H1 (cell line): ENCODE measurements around the gene TJP3. TPM values are rescaled to one million over a fixed set of nuclear protein-coding genes. Genes with fewer than 3 reads are reported as not detected.
A peak's percentile ranks its signal among the peaks of the same experiment; 100 is the strongest.

Experiments used
- CTCF ChIA-PET: fragments of 300-600 bp; sonication (Branson Sonifier 250); formaldehyde crosslinking; loops from one replicate; lab custom pipeline; 2021; ENCODE audit not compliant: partially characterized antibody; lab: Charles Lee
- POLR2A ChIA-PET: fragments of 300-600 bp; sonication (Branson Sonifier 250); formaldehyde crosslinking; loops from one replicate; lab custom pipeline; 2021; ENCODE audit warnings: inconsistent platforms; ENCODE audit not compliant: partially characterized antibody; lab: Charles Lee
- DNase-seq, 2 experiments: peaks; one replicate each; pipeline versions ENCODE4 v3.0.0 to v3.0.0-alpha.2; 2010 to 2022; ENCODE audit warnings: low spot score in 2 of 2, low read depth in 1 of 2, mixed read lengths in 1 of 2
- FAIRE-seq: peaks from 2 replicates; lab custom pipeline; 2011; peaks lifted over from hg19 to GRCh38; lab: Jason Lieb, UNC
- H2AFZ ChIP-seq: 2 replicates; pipeline ENCODE4 v1.8.1; 2012; ENCODE audit warnings: low read length, inconsistent platforms
- H2AK5ac ChIP-seq: 2 replicates; pipeline ENCODE4 v1.6.1; 2013; ENCODE audit warnings: low read depth, low read length
- H2BK120ac ChIP-seq: replicated peaks from 2 replicates; pipeline ENCODE3; 2013; ENCODE audit warnings: low read depth, low read length, inconsistent platforms
- H2BK12ac ChIP-seq: 2 replicates; pipeline ENCODE4 v1.6.1; 2013; ENCODE audit warnings: low read depth, low read length
- H2BK15ac ChIP-seq: 2 replicates; pipeline ENCODE4 v1.6.1; 2013; ENCODE audit warnings: low read length
- H2BK20ac ChIP-seq: 2 replicates; pipeline ENCODE4 v1.6.1; 2013; ENCODE audit warnings: low read length
- H2BK5ac ChIP-seq: 2 replicates; pipeline ENCODE4 v1.6.1; 2013; ENCODE audit warnings: low read depth, low read length
- H3K14ac ChIP-seq: 2 replicates; pipeline ENCODE4 v1.6.1; 2013; ENCODE audit warnings: inconsistent platforms; ENCODE audit not compliant: insufficient read length
- H3K18ac ChIP-seq: 2 replicates; pipeline ENCODE4 v1.6.1; 2013; ENCODE audit warnings: low read length; ENCODE audit errors: extremely low read depth
- H3K23ac ChIP-seq: 2 replicates; pipeline ENCODE4 v1.6.1; 2013; ENCODE audit warnings: inconsistent platforms; ENCODE audit not compliant: insufficient read length
- H3K23me2 ChIP-seq: 2 replicates; pipeline ENCODE4 v1.6.1; 2013; ENCODE audit warnings: low read depth, low read length
- H3K27ac ChIP-seq: 2 replicates; pipeline ENCODE4 v1.6.1; 2011; ENCODE audit warnings: low read depth, low read length, inconsistent platforms
- H3K27me3 ChIP-seq, 4 experiments: replicated peaks in 1 of 4; 1 replicate in 1 of 4; 2 replicates in 3 of 4; pipeline versions ENCODE4 v1.6.1 to v1.8.1; 2011 to 2013; ENCODE audit warnings: low read length in 3 of 4, mild to moderate bottlenecking in 3 of 4, inconsistent platforms in 2 of 4, mixed read lengths in 2 of 4, moderate library complexity in 1 of 4; ENCODE audit not compliant: control insufficient read depth in 3 of 4, insufficient read depth in 3 of 4; ENCODE audit errors: extremely low read depth in 1 of 4
- H3K36me3 ChIP-seq, 4 experiments: 2 replicates each; pipeline versions ENCODE4 v1.6.1 to v1.8.1; 2011 to 2013; ENCODE audit warnings: mild to moderate bottlenecking in 4 of 4, low read length in 3 of 4, moderate library complexity in 2 of 4, control low read depth in 1 of 4, inconsistent platforms in 1 of 4; ENCODE audit not compliant: insufficient read depth in 4 of 4, control insufficient read depth in 2 of 4
- H3K4ac ChIP-seq: replicated peaks from 2 replicates; pipeline ENCODE3; 2013; ENCODE audit warnings: low read length, low read depth, mixed read lengths, inconsistent platforms; ENCODE audit not compliant: insufficient read length
- H3K4me1 ChIP-seq, 4 experiments: replicated peaks in 1 of 4; 1 replicate in 1 of 4; 2 replicates in 3 of 4; pipeline versions ENCODE4 v1.6.1 to v1.8.1; 2011 to 2013; ENCODE audit warnings: low read length in 3 of 4, inconsistent platforms in 2 of 4, mixed read lengths in 1 of 4; ENCODE audit not compliant: insufficient read depth in 4 of 4, control insufficient read depth in 3 of 4
- H3K4me2 ChIP-seq, 2 experiments: 2 replicates each; pipeline versions ENCODE4 v1.6.1 to v1.8.1; 2011 to 2013; ENCODE audit warnings: low read depth in 2 of 2, low read length in 2 of 2, control low read depth in 1 of 2, inconsistent platforms in 1 of 2, mild to moderate bottlenecking in 1 of 2; ENCODE audit not compliant: insufficient read depth in 1 of 2
- H3K4me3 ChIP-seq, 4 experiments: fragments of 200-600, 300-600 bp in 1 of 4; sonication (generic), shearing (Covaris generic), sonication (Bioruptor Twin) in 1 of 4; 2 replicates each; pipeline versions ENCODE4 v1.5.1 to v1.8.1; 2011 to 2016; ENCODE audit warnings: low read length in 4 of 4, low read depth in 3 of 4, control low read depth in 2 of 4, inconsistent platforms in 2 of 4, mild to moderate bottlenecking in 2 of 4, mixed read lengths in 1 of 4, moderate library complexity in 1 of 4; ENCODE audit not compliant: insufficient read depth in 2 of 4; ENCODE audit errors: extremely low read depth in 1 of 4
- H3K56ac ChIP-seq: replicated peaks from 2 replicates; pipeline ENCODE3; 2013; ENCODE audit warnings: low read depth, mild to moderate bottlenecking, mixed read lengths, low read length, inconsistent platforms; ENCODE audit not compliant: insufficient read length
- H3K79me1 ChIP-seq: 2 replicates; pipeline ENCODE4 v1.6.1; 2013; ENCODE audit warnings: low read depth, low read length, control low read depth
- H3K79me2 ChIP-seq, 2 experiments: 2 replicates each; pipeline versions ENCODE4 v1.6.1 to v1.8.1; 2012 to 2013; ENCODE audit warnings: low read length in 2 of 2, mild to moderate bottlenecking in 2 of 2, inconsistent platforms in 1 of 2; ENCODE audit not compliant: insufficient read depth in 2 of 2, control insufficient read depth in 1 of 2
- H3K9ac ChIP-seq, 4 experiments: replicated peaks in 1 of 4; 1 replicate in 1 of 4; 2 replicates in 3 of 4; pipeline versions ENCODE4 v1.6.1 to v1.8.1; 2011 to 2013; ENCODE audit warnings: low read depth in 3 of 4, low read length in 3 of 4, control low read depth in 2 of 4, mild to moderate bottlenecking in 2 of 4, moderate library complexity in 2 of 4, inconsistent platforms in 1 of 4; ENCODE audit errors: extremely low read depth in 1 of 4
- H3K9me3 ChIP-seq, 2 experiments: 2 replicates each; pipeline versions ENCODE4 v1.6.1 to v1.8.1; 2012 to 2013; ENCODE audit warnings: mild to moderate bottlenecking in 2 of 2, moderate library complexity in 2 of 2, control low read depth in 1 of 2, inconsistent platforms in 1 of 2, low read depth in 1 of 2, low read length in 1 of 2, mixed read lengths in 1 of 2; ENCODE audit not compliant: insufficient read depth in 2 of 2
- H4K20me1 ChIP-seq, 2 experiments: replicated peaks in 1 of 2; 2 replicates each; pipeline versions ENCODE3 to v1.8.1; 2011 to 2013; ENCODE audit warnings: inconsistent platforms in 2 of 2, low read length in 2 of 2, mild to moderate bottlenecking in 1 of 2; ENCODE audit not compliant: insufficient read depth in 2 of 2, control insufficient read depth in 1 of 2
- H4K5ac ChIP-seq: 2 replicates; pipeline ENCODE4 v1.6.1; 2013; ENCODE audit warnings: low read length, low read depth, mixed read lengths, inconsistent platforms; ENCODE audit not compliant: insufficient read length
- H4K8ac ChIP-seq: 2 replicates; pipeline ENCODE4 v1.8.0; 2013; ENCODE audit warnings: mild to moderate bottlenecking, moderate library complexity, low read length, inconsistent platforms; ENCODE audit not compliant: insufficient read depth; ENCODE audit errors: extremely low read depth
- H4K91ac ChIP-seq: replicated peaks from 2 replicates; pipeline ENCODE3; 2013; ENCODE audit warnings: low read length, mixed read lengths, inconsistent platforms; ENCODE audit not compliant: insufficient read length
- CBX5 ChIP-seq: fragments of 300-800, 300-1000 bp; sonication (generic); IDR thresholded peaks from 2 replicates; pipeline ENCODE4 v1.7.1; 2016; ENCODE audit warnings: antibody characterized with exemption, low read length, low read depth
- RAD21 ChIP-seq, 2 experiments: IDR thresholded peaks in 1 of 2; conservative IDR thresholded peaks in 1 of 2; 2 replicates each; pipeline ENCODE4 v1.6.1; 2011; ENCODE audit warnings: low read depth in 2 of 2, low read length in 2 of 2, improper control_type of control experiment in 1 of 2, inconsistent platforms in 1 of 2, mild to moderate bottlenecking in 1 of 2, moderate library complexity in 1 of 2
- SIRT6 ChIP-seq: IDR thresholded peaks from one replicate; pipeline ENCODE4 v1.7.1; 2012; ENCODE audit warnings: low read length, inconsistent platforms
- WGBS, 2 experiments: shearing (Covaris generic) in 1 of 2; methylation state at CpG; one replicate each; pipeline versions ENCODE4 v1.1.6 to v1.1.7; 2013 to 2015; ENCODE audit warnings: low lambda C conversion rate in 2 of 2, mixed read lengths in 2 of 2, inconsistent platforms in 1 of 2, low coverage in 1 of 2, missing lambda C conversion rate in 1 of 2; ENCODE audit not compliant: insufficient replicate concordance in 2 of 2, insufficient coverage in 1 of 2, insufficient read length in 1 of 2; ENCODE audit errors: extremely low coverage in 1 of 2, missing lambda C conversion rate in 1 of 2; 5-methylcytosine and 5-hydroxymethylcytosine counted together
- polyA plus RNA-seq, 7 experiments: library from polyadenylated mRNA; depleted of rRNA in 3 of 7; stranded (reverse) in 5 of 7; unstranded in 2 of 7; fragments of >200 nt in 5 of 7; fragments of 200-250 nt in 2 of 7; gene quantifications; 1 replicate in 5 of 7; 2 replicates in 1 of 7; 4 replicates in 1 of 7; pipeline versions ENCODE4 v1.2.1 to v1.2.3, GENCODE V29; 2011 to 2013; ENCODE audit warnings: missing spikeins in 2 of 7, mixed read lengths in 2 of 7
- total RNA-seq: library from RNA; stranded (reverse); fragmentation: NEBNext Ultra II Directional; extraction: Animal tissue kit (Norgen Biotek cat#: 25700); gene quantifications from 2 replicates; pipeline ENCODE4 v1.2.1, GENCODE V29; 2021

TJP3 gene
- total and polyA plus RNA-seq, 2 of the 8 experiments (the other 6 are each of a cell fraction or from before 2014, with no cell fraction given) = 17.1 to 26.1 TPM

- Histone ChIP-seq H2BK120ac (no peak overlapping the region), H3K79me2 (no peaks in the 10 kb centered on the region), H3K4me2 (peak overlapping the region; percentile 54 to 62), H2BK20ac (no peak overlapping the region), H4K5ac (peak overlapping the region; percentile 48), H3K4me3 (peak overlapping the region in 1 of 4 experiments; percentile 46; a peak in 1 of 8 replicates), H3K4ac (peak overlapping the region; percentile 85), H3K56ac (no peak overlapping the region), H3K23ac (no peak overlapping the region), H2BK12ac (peak overlapping the region; percentile 93; the same call in 1 of the 2 replicates), H4K20me1 (peaks cover 0 to 2% of the 10 kb centered on the region in 2 experiments), H3K23me2 (no peaks in the 10 kb centered on the region), H3K18ac (peak overlapping the region; percentile 68), H3K14ac (no peak overlapping the region), H3K27ac (no peak overlapping the region), H3K9me3 (no peaks in the 10 kb centered on the region), H2AK5ac (0 out of 2 replicates have a peak overlapping the region, but pooled peaks have one; percentile 53), H3K4me1 (peaks cover 0 to 20% (median 14%) of the 10 kb centered on the region in 4 experiments; a peak in 4 of 7 replicates), H2BK15ac (0 out of 2 replicates have a peak overlapping the region, but pooled peaks have one; percentile 95), H4K91ac (no peak overlapping the region), H3K9ac (no peak overlapping the region), H4K8ac (no peak overlapping the region), H2BK5ac (peak overlapping the region; percentile 77; the same call in 1 of the 2 replicates), H2AFZ (peak overlapping the region; percentile 4), H3K36me3 (no peaks in the 10 kb centered on the region), H3K27me3 (peaks cover 0 to 3% (median 0%) of the 10 kb centered on the region in 4 experiments; a peak in 1 of 7 replicates), H3K79me1 (no peaks in the 10 kb centered on the region)
- WGBS, 2 experiments = 86% methylated on average over 12 of the region's 12 CpGs; no CpG with 5 or more reads in 1 of the 2 experiments
- FAIRE-seq (no peak), DNase-seq (no peak)
- ChIA-PET POLR2A (interaction anchor here (0.6 to 1.9 kb wide), 6 partner anchors 11 to 278 kb away, joined by 3 to 7 read pairs (median 4); partner anchors contain the start of gene EEF2), CTCF (interaction anchor here (0.8 to 13.9 kb wide), 17 partner anchors 9 to 122 kb away, joined by 3 to 110 read pairs (median 5); partner anchors contain the start of genes GIPC3 and PIP5K1C)
- no peak for TF ChIP-seq CBX5
- TF ChIP-seq RAD21 (IDR thresholded peaks at IDR 0.05 in 1 of 2, conservative IDR thresholded peaks at IDR 0.05 in 1 of 2; ENCODE audit: low read depth in 2 of 2, low read length in 2 of 2) = no peak
- no peak for TF ChIP-seq SIRT6
Observed at GRCh38 chr19:3707868-3708206, 347 bp upstream of the TJP3 start.
